Stimulated activated naive B cell treated with anti-CD40 and anti-IgM and Interleukin-4, amounts not matched to agents 10 μg/mL and 1 μg/mL and 100 μg/mL, for 72 hours (primary cell): Measurements from ENCODE around the gene ASCC1.

Source experiments
- ATAC-seq, 2 donors: fragments of 150-1000 bp; cut with Tn5 transposase; replicated peaks; 2 replicates each; pipeline ENCODE4 v1.10.0; 2021; ENCODE audit warnings: moderate library complexity in 1 of 2
- DNase-seq: peaks from one replicate; pipeline ENCODE4 v3.0.0; 2021
- H3K27ac Mint-ChIP-seq: one replicate; pipeline ENCODE4 v1.8.0; 2022; ENCODE audit warnings: mild to moderate bottlenecking, mixed read lengths
- H3K27me3 Mint-ChIP-seq, 2 donors: one replicate each; pipeline ENCODE4 v1.8.0; 2022; ENCODE audit warnings: mixed read lengths in 2 of 2
- H3K36me3 Mint-ChIP-seq, 2 donors: one replicate each; pipeline ENCODE4 v1.8.0; 2022; ENCODE audit warnings: mixed read lengths in 2 of 2, mild to moderate bottlenecking in 1 of 2
- H3K4me1 Mint-ChIP-seq, 2 donors: one replicate each; pipeline ENCODE4 v1.8.0; 2022; ENCODE audit warnings: mixed read lengths in 2 of 2, mild to moderate bottlenecking in 1 of 2
- H3K4me3 Mint-ChIP-seq, 2 donors: one replicate each; pipeline ENCODE4 v1.8.0; 2022; ENCODE audit warnings: mild to moderate bottlenecking in 2 of 2, mixed read lengths in 2 of 2, moderate library complexity in 1 of 2
- H3K9me3 Mint-ChIP-seq, 2 donors: one replicate each; pipeline ENCODE4 v1.8.0; 2022; ENCODE audit warnings: mixed read lengths in 2 of 2, mild to moderate bottlenecking in 1 of 2

The ASCC1 gene

DNA sequence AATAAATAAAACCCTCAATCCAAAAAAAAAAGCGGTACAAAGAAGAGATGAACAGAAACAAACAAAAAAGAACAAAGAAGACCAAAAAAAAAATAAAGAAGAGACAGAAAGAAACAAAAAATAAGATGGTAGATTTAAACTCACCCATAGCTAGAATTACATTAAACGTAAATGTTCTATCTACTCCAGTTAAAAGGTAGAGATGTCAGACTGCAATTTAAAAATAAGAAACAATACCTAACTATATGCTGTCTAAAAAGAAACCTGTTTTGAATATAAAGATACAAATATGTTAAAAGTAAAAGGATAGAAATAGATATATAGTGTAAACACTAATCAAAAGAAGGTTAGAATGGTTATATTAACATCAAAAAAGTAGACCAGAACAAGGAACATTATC lies 31.9 kb downstream of the ASCC1 start:
- H3K27ac Mint-ChIP-seq, result no peak overlapping the region
- H3K36me3 Mint-ChIP-seq, result peaks cover 28 to 50% of the 10 kb centered on the region in 2 donors
- peaks cover 7 to 25% of the 10 kb centered on the region in 2 donors for H3K4me1 Mint-ChIP-seq
- no peak overlapping the region for H3K4me3 Mint-ChIP-seq
- ATAC-seq, result no peak
- DNase-seq, result no peak
- peaks cover 3 to 7% of the 10 kb centered on the region in 2 donors for H3K9me3 Mint-ChIP-seq
- H3K27me3 Mint-ChIP-seq, result no peaks in the 10 kb centered on the region

- Mint-ChIP-seq H3K9me3 (no peaks in the 10 kb centered on the region), H3K4me1 (peaks cover 12 to 19% of the 10 kb centered on the region in 2 donors), H3K4me3 (no peak overlapping the region), H3K36me3 (peaks cover 12 to 35% of the 10 kb centered on the region in 2 donors), H3K27ac (no peak overlapping the region), H3K27me3 (no peaks in the 10 kb centered on the region)
- ATAC-seq (no peak), DNase-seq (no peak)
These were observed 38.6 kb downstream of the ASCC1 start for GRCh38 chr10:72177454-72177853.

DNA sequence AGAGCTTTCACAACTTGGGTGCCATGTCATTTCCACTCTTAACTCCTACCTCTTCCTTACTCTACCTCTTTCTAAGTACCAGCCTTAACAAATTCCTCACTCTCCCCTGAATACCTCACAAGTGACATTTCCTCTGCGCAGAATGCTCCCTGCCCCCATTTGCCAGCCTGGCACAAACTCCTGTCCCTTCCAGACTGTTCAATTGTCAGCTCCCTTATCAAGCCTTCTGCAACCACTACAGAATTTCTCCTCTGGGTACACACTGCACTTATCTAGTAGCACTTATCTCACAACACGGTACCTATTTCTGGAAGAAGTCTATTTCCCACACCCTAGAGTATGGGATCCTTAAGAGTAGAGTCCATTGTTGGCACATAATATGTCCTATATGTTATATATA lies 39.4 kb downstream of the ASCC1 start:
- peaks cover 7 to 30% of the 10 kb centered on the region in 2 donors for H3K36me3 Mint-ChIP-seq
- peaks cover 13 to 17% of the 10 kb centered on the region in 2 donors for H3K4me1 Mint-ChIP-seq
- H3K27ac Mint-ChIP-seq, result no peak overlapping the region
- no peaks in the 10 kb centered on the region for H3K9me3 Mint-ChIP-seq
- DNase-seq, result no peak
- H3K27me3 Mint-ChIP-seq, result no peaks in the 10 kb centered on the region
- ATAC-seq, result no peak
- no peak overlapping the region for H3K4me3 Mint-ChIP-seq

GRCh38 chr10:72175149-72175548 lies 40.9 kb downstream of the ASCC1 start:
- no peak for ATAC-seq
- Mint-ChIP-seq H3K4me3 (no peak overlapping the region), H3K4me1 (peaks cover 17 to 24% of the 10 kb centered on the region in 2 donors), H3K27me3 (no peaks in the 10 kb centered on the region), H3K9me3 (no peaks in the 10 kb centered on the region), H3K27ac (no peak overlapping the region), H3K36me3 (peaks cover 16 to 39% of the 10 kb centered on the region in 2 donors)
- no peak for DNase-seq

GRCh38 chr10:72174297-72174662 lies 41.8 kb downstream of the ASCC1 start:
- Mint-ChIP-seq H3K4me3 (no peak overlapping the region), H3K27ac (peak overlapping the region; percentile 87)
- peak; percentile 8 to 12 for ATAC-seq

GRCh38 chr10:72173619-72174296 lies 42.3 kb downstream of the ASCC1 start:
- peaks cover 17 to 24% of the 10 kb centered on the region in 2 donors for H3K4me1 Mint-ChIP-seq
- no peaks in the 10 kb centered on the region for H3K27me3 Mint-ChIP-seq
- no peaks in the 10 kb centered on the region for H3K9me3 Mint-ChIP-seq
- ATAC-seq (peak; percentile 95 to 96), DNase-seq (peak; percentile 35)
- no peak overlapping the region for H3K4me3 Mint-ChIP-seq
- H3K27ac Mint-ChIP-seq, result peak overlapping the region; percentile 87
- peaks cover 16 to 47% of the 10 kb centered on the region in 2 donors for H3K36me3 Mint-ChIP-seq

More at GRCh38 chr10:72174297-72174662, 41.8 kb downstream of the ASCC1 start:
- peaks cover 17 to 24% of the 10 kb centered on the region in 2 donors for H3K4me1 Mint-ChIP-seq
- H3K27me3 Mint-ChIP-seq, result no peaks in the 10 kb centered on the region
- peaks cover 16 to 45% of the 10 kb centered on the region in 2 donors for H3K36me3 Mint-ChIP-seq
- no peak for DNase-seq
- H3K9me3 Mint-ChIP-seq, result no peaks in the 10 kb centered on the region

DNA sequence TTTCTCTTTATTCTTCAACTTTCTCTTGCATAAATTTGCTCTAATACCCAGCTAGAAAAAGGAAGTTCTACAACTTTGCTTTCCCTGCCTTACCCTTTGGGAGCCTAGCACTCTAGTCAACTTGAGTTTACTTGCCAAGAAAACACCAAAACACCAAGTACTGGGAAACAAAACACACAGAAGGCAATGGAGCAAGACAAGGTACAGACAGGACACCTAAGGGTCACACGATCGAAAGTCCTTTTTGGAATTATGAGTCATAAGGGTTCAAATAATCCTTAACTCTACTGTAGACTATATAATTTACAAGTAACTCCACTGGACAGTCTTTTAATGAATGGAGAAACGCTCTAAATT lies 42.8 kb downstream of the ASCC1 start:
- no peak for DNase-seq
- peak in 1 of 2 donors; percentile 24 for ATAC-seq
- Mint-ChIP-seq H3K4me3 (no peak overlapping the region), H3K36me3 (peaks cover 17 to 45% of the 10 kb centered on the region in 2 donors), H3K4me1 (peaks cover 17 to 24% of the 10 kb centered on the region in 2 donors), H3K27ac (peak overlapping the region; percentile 87), H3K9me3 (no peaks in the 10 kb centered on the region), H3K27me3 (no peaks in the 10 kb centered on the region)

DNA sequence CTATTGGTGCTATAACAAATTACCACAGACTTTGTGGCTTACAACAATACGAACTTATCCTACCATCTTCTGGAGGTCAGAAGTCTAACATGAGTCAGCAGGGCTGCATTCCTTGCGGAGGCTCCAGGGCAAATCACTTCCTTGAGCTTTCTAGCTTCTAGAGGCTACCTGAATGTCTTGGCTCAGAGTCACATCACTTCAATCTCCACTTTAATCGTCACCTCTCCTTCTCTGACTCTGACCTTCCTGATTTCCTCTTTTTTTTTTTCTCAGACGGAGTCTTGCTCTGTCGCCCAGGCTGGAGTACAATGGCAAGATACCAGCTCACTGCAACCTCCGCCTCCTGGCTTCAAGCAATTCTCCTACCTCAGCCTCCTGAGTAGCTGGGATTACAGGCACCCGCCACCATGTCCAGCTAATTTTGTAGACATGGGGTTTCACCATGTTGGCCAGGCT lies 44.9 kb downstream of the ASCC1 start:
- DNase-seq, result no peak
- no peak for ATAC-seq
- peaks cover 17 to 24% of the 10 kb centered on the region in 2 donors for H3K4me1 Mint-ChIP-seq
- no peaks in the 10 kb centered on the region for H3K27me3 Mint-ChIP-seq
- H3K36me3 Mint-ChIP-seq, result peaks cover 21 to 40% of the 10 kb centered on the region in 2 donors
- H3K4me3 Mint-ChIP-seq, result no peak overlapping the region
- no peak overlapping the region for H3K27ac Mint-ChIP-seq
- H3K9me3 Mint-ChIP-seq, result no peaks in the 10 kb centered on the region

DNA sequence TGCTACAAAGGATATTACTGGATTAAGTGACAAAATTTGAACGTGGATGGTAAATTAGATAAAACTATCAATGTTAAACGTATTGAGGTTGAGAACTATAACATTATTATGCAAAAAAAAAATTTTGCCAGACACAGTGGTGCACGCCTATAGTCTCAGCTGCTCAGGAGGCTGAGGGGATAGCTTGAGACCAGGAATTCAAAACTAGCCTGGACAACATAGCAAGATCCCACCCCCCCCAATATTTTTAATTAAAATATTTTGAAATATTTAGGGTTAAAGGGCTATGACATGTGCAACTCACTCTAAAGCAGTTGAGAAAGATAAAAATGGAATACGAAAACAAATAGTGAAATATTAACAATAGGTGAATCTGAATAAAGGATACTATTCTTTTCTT lies 45.3 kb downstream of the ASCC1 start:
- H3K4me1 Mint-ChIP-seq, result peaks cover 17 to 24% of the 10 kb centered on the region in 2 donors
- H3K9me3 Mint-ChIP-seq, result no peaks in the 10 kb centered on the region
- no peak overlapping the region for H3K27ac Mint-ChIP-seq
- no peaks in the 10 kb centered on the region for H3K27me3 Mint-ChIP-seq
- DNase-seq, result no peak
- no peak overlapping the region for H3K4me3 Mint-ChIP-seq
- no peak for ATAC-seq
- peaks cover 22 to 41% of the 10 kb centered on the region in 2 donors for H3K36me3 Mint-ChIP-seq

- Mint-ChIP-seq H3K4me3 (no peak overlapping the region), H3K4me1 (peaks cover 17 to 24% of the 10 kb centered on the region in 2 donors), H3K27me3 (no peaks in the 10 kb centered on the region), H3K27ac (no peak overlapping the region), H3K36me3 (peaks cover 25 to 45% of the 10 kb centered on the region in 2 donors), H3K9me3 (no peaks in the 10 kb centered on the region)
- no peak for DNase-seq
- no peak for ATAC-seq
These were observed 45.8 kb downstream of the ASCC1 start for GRCh38 chr10:72170263-72170662.

GRCh38 chr10:72167118-72167517 lies 49.0 kb downstream of the ASCC1 start:
- Mint-ChIP-seq H3K4me3 (no peak overlapping the region), H3K27ac (no peak overlapping the region), H3K27me3 (no peaks in the 10 kb centered on the region), H3K36me3 (peaks cover 26 to 52% of the 10 kb centered on the region in 2 donors), H3K9me3 (peaks cover 0 to 2% of the 10 kb centered on the region in 2 donors), H3K4me1 (peaks cover 7 to 17% of the 10 kb centered on the region in 2 donors)
- ATAC-seq, result no peak
- no peak for DNase-seq

- H3K36me3 Mint-ChIP-seq, result peaks cover 22 to 43% of the 10 kb centered on the region in 2 donors
- no peak overlapping the region for H3K4me3 Mint-ChIP-seq
- H3K9me3 Mint-ChIP-seq, result peaks cover 0 to 2% of the 10 kb centered on the region in 2 donors
- H3K27me3 Mint-ChIP-seq, result no peaks in the 10 kb centered on the region
- no peak overlapping the region for H3K27ac Mint-ChIP-seq
- ATAC-seq (no peak), DNase-seq (no peak)
- peaks cover 2 to 14% of the 10 kb centered on the region in 2 donors for H3K4me1 Mint-ChIP-seq
These were observed 51.5 kb downstream of the ASCC1 start for GRCh38 chr10:72164617-72165016.

DNA sequence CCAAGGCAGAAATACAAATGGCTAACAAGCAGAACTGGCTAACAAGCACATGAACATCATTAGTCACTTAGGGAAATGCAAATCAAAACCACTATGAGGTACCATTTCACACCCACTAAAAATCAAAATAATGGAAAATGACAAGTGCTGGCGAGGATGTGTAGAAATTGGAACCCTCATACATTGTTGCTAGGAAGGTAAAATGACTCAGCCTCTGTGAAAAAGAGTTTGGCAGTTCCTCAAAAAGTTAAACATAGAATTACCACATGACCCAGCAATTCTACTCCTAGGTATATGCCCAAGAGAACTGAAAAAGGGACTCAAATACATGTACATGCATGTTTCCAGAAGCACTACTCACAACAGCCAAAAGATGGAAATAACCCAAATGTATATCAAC lies 53.1 kb downstream of the ASCC1 start:
- ATAC-seq (peak; percentile 98), DNase-seq (peak; percentile 28)
- Mint-ChIP-seq H3K4me3 (no peak overlapping the region), H3K27me3 (no peaks in the 10 kb centered on the region), H3K9me3 (peaks cover 0 to 2% of the 10 kb centered on the region in 2 donors), H3K27ac (peak overlapping the region; percentile 32), H3K4me1 (peaks cover 6 to 24% of the 10 kb centered on the region in 2 donors), H3K36me3 (peaks cover 27 to 44% of the 10 kb centered on the region in 2 donors)

GRCh38 chr10:72158176-72158575 lies 57.9 kb downstream of the ASCC1 start:
- ATAC-seq, result no peak
- peaks cover 6 to 22% of the 10 kb centered on the region in 2 donors for H3K4me1 Mint-ChIP-seq
- H3K27me3 Mint-ChIP-seq, result no peaks in the 10 kb centered on the region
- peaks cover 34 to 45% of the 10 kb centered on the region in 2 donors for H3K36me3 Mint-ChIP-seq
- no peak overlapping the region for H3K4me3 Mint-ChIP-seq
- peaks cover 0 to 2% of the 10 kb centered on the region in 2 donors for H3K9me3 Mint-ChIP-seq
- no peak overlapping the region for H3K27ac Mint-ChIP-seq
- DNase-seq, result no peak

GRCh38 chr10:72156223-72156622 lies 59.9 kb downstream of the ASCC1 start:
- no peak overlapping the region for H3K27ac Mint-ChIP-seq
- no peaks in the 10 kb centered on the region for H3K27me3 Mint-ChIP-seq
- ATAC-seq (no peak), DNase-seq (no peak)
- H3K9me3 Mint-ChIP-seq, result no peaks in the 10 kb centered on the region
- H3K36me3 Mint-ChIP-seq, result peaks cover 40% of the 10 kb centered on the region in 2 donors
- peaks cover 4 to 10% of the 10 kb centered on the region in 2 donors for H3K4me1 Mint-ChIP-seq
- no peak overlapping the region for H3K4me3 Mint-ChIP-seq
